CD1c-positive myeloid dendritic cell (primary cell): ENCODE results near the gene PMAIP1.

Source experiments
- DNase-seq: peaks from one replicate; pipeline ENCODE4 v3.0.0-alpha.2; 2016; ENCODE audit errors: extremely low spot score

The PMAIP1 gene

DNA sequence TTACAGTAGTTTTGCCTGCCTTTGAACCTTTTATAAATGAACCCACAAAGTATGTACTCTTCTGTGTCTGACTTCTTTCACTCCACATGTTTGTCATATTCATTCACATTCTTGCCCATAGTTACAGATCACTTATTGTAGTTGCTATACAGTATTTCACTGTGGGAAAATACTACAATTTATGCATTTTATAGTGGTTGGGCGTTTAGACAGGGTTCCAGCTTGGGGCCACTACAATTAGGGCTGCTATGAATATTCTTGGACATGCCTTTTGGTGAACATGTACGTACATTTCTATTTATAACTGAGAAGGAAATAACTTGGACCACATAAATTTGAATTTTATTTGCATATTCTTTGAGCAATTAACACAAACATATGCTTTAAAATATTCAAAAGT, 15.4 kb upstream of the PMAIP1 start:
- no peak for DNase-seq

DNA sequence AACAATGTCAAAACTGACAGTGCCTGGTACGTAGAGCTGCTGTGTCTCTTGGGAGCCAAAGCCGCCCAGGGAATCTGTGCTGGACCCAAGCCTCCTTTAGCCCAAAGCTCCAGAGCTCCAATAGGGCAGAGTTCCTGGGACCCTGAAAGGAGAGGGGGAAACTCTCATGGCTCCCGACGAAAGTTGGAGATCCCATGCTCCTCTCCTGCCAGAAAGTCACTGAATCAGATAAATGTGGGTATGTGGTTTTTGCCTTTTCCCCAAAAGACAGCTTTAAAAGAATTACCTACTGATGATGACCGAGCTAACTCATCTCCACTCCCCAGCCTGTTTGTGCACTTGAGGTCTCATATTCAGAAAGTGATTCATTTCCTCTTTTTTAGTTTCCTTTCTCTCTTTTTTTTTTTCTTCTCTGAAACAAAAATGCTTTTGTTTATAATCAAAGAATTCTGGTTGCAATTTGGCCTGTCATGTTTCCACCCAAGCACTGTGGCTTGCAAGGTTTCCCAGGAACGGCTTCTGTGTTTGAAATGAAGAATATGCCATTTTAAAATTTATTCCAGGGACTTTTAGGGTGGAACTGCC, 14.1 kb upstream of the PMAIP1 start:
- DNase-seq: peak; percentile 76

- DNase-seq: peak; percentile 12
Measured at GRCh38 chr18:59886399-59886798, 13.4 kb upstream of the PMAIP1 start.

GRCh38 chr18:59892123-59892522, 7.7 kb upstream of the PMAIP1 start:
- DNase-seq: no peak

DNA sequence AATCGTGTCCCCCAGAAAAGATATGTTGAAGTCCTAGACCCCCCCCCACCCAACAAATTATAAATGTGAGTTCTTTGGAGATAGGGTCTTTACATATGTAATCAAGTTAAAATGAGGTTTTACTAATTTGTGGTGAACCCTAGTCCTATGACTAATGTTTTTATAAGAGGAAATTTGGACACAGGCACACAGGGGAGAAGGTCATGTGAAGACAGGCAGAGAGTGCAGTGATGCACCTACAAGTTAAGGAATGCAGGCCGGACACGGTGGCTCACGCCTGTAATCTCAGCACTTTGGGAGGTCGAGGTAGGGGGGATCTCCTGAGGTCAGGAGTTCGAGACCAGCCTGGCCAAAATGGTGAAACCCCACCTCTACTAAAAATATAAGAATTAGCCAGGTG, 5.8 kb upstream of the PMAIP1 start:
- DNase-seq: no peak

GRCh38 chr18:59897321-59897954, 2.4 kb upstream of the PMAIP1 start:
- DNase-seq: no peak

DNA sequence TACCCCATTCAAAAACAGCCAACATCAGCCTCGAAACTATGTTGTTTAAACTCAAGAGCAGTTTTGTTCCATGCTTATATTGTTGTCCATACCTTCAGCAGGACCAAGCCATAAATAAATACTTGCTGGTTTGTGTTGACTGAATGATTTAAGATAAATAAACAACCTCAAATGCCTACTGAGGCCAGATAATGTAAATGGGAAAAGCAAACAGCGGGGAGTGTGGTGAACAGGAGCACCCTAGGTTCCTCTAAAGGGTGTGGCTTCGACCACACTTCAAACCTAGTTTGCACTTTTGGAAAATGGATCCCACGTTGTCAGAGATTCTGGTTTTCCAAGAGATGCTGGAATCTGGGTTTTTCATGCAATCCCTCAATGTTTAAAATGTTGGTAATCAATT, 1.7 kb upstream of the PMAIP1 start:
- DNase-seq: no peak

GRCh38 chr18:59898609-59899297, 1.0 kb upstream of the PMAIP1 start:
- no peak for DNase-seq

- peak; percentile 83 for DNase-seq
Measured at GRCh38 chr18:59900222-59901128, 679 bp downstream of the PMAIP1 start.

- peak; percentile 41 for DNase-seq
Measured at GRCh38 chr18:59902131-59902992, 2.6 kb downstream of the PMAIP1 start.

GRCh38 chr18:59902993-59903610, 3.3 kb downstream of the PMAIP1 start:
- no peak for DNase-seq

DNA sequence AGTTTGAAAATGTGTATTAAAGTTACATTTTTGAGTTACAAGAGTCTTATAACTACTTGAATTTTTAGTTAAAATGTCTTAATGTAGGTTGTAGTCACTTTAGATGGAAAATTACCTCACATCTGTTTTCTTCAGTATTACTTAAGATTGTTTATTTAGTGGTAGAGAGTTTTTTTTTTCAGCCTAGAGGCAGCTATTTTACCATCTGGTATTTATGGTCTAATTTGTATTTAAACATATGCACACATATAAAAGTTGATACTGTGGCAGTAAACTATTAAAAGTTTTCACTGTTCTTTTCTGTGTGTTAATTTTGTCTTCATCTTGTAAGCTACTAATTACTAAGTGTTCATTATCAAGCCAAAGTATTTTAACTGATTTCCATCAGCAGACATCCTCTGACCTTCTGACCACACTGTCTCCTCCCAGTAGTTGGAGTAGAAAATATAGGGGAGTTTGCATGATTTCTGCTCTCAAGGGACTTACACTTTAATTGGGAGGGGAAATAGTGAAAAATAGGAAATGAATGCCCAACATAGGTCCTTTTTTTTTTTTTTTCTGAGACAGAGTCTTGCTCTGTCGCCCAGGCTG, 4.3 kb downstream of the PMAIP1 start:
- DNase-seq: peak; percentile 40

- no peak for DNase-seq
Measured at GRCh38 chr18:59905686-59906091, 5.9 kb downstream of the PMAIP1 start.

DNA sequence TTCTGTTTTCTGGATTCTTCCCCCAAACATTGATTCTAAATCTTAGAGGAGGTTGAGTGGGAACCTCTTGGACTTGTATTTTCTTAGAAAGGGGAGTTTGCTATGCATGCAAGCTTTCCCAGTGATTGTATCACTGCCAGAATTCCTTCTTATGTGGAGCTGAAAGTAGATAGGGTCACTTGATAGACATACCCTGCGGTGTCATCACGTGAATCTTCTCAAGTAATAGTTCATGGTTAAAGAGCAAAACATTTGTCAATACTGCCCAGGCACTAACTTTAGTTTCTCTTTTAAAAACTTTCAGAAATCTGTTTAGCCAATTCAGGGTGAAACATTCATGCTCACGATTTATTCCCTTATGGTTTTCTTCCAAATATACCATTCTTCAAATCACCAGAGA, 6.4 kb downstream of the PMAIP1 start:
- no peak for DNase-seq

- DNase-seq: peak; percentile 72
Measured at GRCh38 chr18:59907172-59907571, 7.4 kb downstream of the PMAIP1 start.

- no peak for DNase-seq
Measured at GRCh38 chr18:59907660-59908059, 7.9 kb downstream of the PMAIP1 start.

GRCh38 chr18:59908799-59909198, 9.0 kb downstream of the PMAIP1 start:
- no peak for DNase-seq

DNA sequence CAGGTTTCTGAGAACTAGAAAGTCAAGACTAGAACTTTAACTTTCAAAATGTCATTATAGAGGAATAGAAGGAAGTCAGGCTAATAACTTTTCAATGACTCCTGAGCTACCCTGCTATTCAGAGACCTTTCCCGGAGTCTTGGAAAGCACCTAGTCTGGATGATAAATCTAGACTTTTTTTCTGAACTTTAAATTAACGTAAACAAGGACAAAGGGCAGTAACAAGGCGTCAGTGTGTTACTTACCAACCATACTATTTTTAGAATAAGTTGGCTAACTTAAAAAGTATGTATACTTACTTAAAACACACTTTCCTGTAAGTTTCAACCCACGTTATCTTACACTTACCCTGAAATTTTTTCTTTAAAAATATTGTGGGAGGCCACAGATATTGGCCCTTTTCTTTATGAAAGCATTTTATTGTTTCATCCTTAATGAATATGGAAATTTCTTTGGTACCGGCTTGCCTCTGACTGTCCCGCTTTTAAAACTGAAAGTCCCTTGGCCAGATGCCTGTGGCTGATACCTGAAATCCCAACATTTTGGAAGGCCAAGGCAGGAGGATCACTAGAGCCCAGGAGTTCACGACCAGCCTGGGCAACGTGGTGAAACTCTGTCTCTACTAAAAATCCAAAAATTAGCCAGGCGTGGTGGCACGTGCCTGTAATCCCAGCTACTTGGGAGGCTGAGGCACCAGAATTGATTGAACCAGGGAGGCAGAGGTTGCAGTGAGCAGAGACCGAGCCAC, 9.7 kb downstream of the PMAIP1 start:
- DNase-seq: no peak

DNA sequence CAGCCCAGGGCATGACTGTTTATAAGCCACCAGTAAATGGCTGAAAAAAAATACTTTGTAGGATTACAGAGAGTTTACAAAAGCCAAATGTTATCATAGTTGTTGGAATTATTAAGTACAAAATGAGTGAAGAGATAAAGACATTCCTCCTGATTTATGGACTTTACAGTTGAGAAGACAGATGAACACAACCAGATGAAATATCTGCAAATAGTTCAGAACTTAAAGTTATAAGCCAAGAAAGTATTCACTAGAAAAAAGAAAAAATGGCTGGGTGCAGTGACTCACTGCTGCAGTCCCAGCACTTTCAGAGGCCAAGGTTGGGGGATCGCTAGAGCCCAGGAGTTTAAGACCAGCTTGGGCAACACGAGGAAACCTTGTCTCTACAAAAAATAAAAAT, 11.2 kb downstream of the PMAIP1 start:
- DNase-seq: no peak

DNA sequence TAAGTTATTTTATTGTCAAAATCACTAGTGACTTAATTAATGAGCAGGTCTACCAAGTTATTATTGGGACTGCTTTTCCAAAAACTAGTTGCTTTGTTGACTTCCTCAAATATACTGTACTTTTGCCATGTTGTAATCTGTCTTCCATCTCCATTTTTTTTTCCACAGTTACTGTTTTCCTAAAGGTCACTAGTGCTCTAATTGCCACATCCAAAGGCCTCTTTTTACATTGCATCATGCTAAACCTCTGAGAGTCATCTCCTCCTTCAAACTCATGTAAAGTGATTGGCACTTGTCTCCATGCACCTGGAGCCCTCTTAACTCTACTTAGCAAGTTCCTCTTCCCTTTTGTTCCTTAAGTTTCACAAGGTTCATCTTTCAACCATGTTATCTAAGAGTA, 11.8 kb downstream of the PMAIP1 start:
- peak; percentile 85 for DNase-seq
